ENCODE results near the gene HNRNPA3.
A peak's percentile ranks its signal among the peaks of the same experiment; 100 is the strongest.

Gene HNRNPA3

DNA sequence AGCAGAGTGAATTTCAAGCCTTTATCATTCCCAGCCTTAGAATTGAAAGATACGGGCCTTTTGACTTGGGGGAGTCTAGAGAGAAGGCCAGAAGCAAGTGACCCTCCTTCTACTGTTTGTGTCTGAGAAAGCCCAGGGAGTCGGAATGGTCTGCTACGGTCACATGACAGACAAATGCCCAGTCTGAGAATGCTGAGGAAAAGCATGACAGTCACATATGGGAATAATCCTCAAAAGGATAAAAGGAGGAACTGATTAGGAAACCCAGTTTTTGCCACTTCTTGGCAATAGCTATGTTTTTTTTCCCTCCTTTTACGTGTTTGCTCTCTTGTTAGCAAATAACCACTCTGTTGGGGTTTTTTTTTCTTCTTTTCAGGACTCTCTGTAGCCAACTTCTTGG lies 38.1 kb upstream of the HNRNPA3 start:
- H4K91ac ChIP-seq (ENCODE audit: low read depth, low read length): no peak overlapping the region
- no CpG with 5 or more reads among the region's 4 CpGs for WGBS (ENCODE audit: extremely low coverage, insufficient coverage, insufficient read length)

GRCh38 chr2:177175917-177176668 lies 36.5 kb upstream of the HNRNPA3 start:
- Histone ChIP-seq H3K4me1 (ENCODE audit: control insufficient read depth in 1 of 2, insufficient read depth in 2 of 2, low read length in 2 of 2) (peaks cover 16 to 17% of the 10 kb centered on the region in 2 experiments), H2AK5ac (ENCODE audit: low read length) (peak overlapping the region; percentile 77), H3K23ac (ENCODE audit: low read length) (no peak overlapping the region), H2BK12ac (ENCODE audit: low read length) (peak overlapping the region; percentile 67), H2AFZ (ENCODE audit: insufficient read depth, low read length, poor library complexity) (no peak overlapping the region), H4K91ac (ENCODE audit: low read depth, low read length) (peak overlapping the region; percentile 50), H2BK120ac (ENCODE audit: insufficient read depth, low read length, poor library complexity) (peak overlapping the region; percentile 68), H2BK5ac (ENCODE audit: low read depth, low read length, poor library complexity) (peak overlapping the region; percentile 43), H3K36me3 (ENCODE audit: control insufficient read depth in 1 of 2, insufficient read depth in 2 of 2, low read length in 2 of 2) (no peaks in the 10 kb centered on the region), H3K9me3 (ENCODE audit: insufficient read depth, low read depth, low read length) (no peaks in the 10 kb centered on the region), H3K4ac (ENCODE audit: low read depth, low read length) (no peak overlapping the region), H3K4me2 (ENCODE audit: low read length) (no peak overlapping the region), H3K79me2 (ENCODE audit: control insufficient read depth, insufficient read depth, low read length, poor library complexity) (no peaks in the 10 kb centered on the region), H3K79me1 (ENCODE audit: low read length) (peaks cover 13% of the 10 kb centered on the region), H4K12ac (ENCODE audit: low read depth, low read length) (no peak overlapping the region), H3K9ac (ENCODE audit: low read length) (no peak overlapping the region), H4K8ac (ENCODE audit: low read depth, low read length) (peak overlapping the region; percentile 44), H3K18ac (ENCODE audit: low read length) (no peak overlapping the region), H3K4me3 (ENCODE audit: low read depth, low read length) (no peak overlapping the region), H3K14ac (ENCODE audit: low read length) (peak overlapping the region; percentile 31), H3K27ac (ENCODE audit: low read depth, low read length) (peak overlapping the region; percentile 41), H3K27me3 (ENCODE audit: insufficient read depth, low read length) (no peaks in the 10 kb centered on the region)
- DNase-seq: peak in 1 of 2 donors; percentile 38
- no CpG with 5 or more reads among the region's 7 CpGs for WGBS (ENCODE audit: extremely low coverage, insufficient coverage, insufficient read length)

More for the DNA sequence above, 38.1 kb upstream of the HNRNPA3 start:
- H2BK12ac ChIP-seq (ENCODE audit: low read length): peak overlapping the region; percentile 15
- H2BK5ac ChIP-seq (ENCODE audit: low read depth, low read length, poor library complexity): no peak overlapping the region
- no peak overlapping the region for H3K23ac ChIP-seq (ENCODE audit: low read length)
- no peak overlapping the region for H3K4ac ChIP-seq (ENCODE audit: low read depth, low read length)
- peaks cover 2% of the 10 kb centered on the region for H3K79me2 ChIP-seq (ENCODE audit: control insufficient read depth, insufficient read depth, low read length, poor library complexity)
- no peak overlapping the region for H2AFZ ChIP-seq (ENCODE audit: insufficient read depth, low read length, poor library complexity)
- no peak overlapping the region for H4K12ac ChIP-seq (ENCODE audit: low read depth, low read length)
- H3K27ac ChIP-seq (ENCODE audit: low read depth, low read length): no peak overlapping the region
- peak overlapping the region; percentile 52 for H2BK120ac ChIP-seq (ENCODE audit: insufficient read depth, low read length, poor library complexity)
- no peak overlapping the region for H3K14ac ChIP-seq (ENCODE audit: low read length)
- no peak overlapping the region for H3K9ac ChIP-seq (ENCODE audit: low read length)
- H2AK5ac ChIP-seq (ENCODE audit: low read length): no peak overlapping the region
- no peaks in the 10 kb centered on the region for H3K36me3 ChIP-seq (ENCODE audit: control insufficient read depth in 1 of 2, insufficient read depth in 2 of 2, low read length in 2 of 2)
- peaks cover 28% of the 10 kb centered on the region for H3K79me1 ChIP-seq (ENCODE audit: low read length)
- no peak overlapping the region for H3K18ac ChIP-seq (ENCODE audit: low read length)
- H4K8ac ChIP-seq (ENCODE audit: low read depth, low read length): peak overlapping the region; percentile 9
- H3K4me2 ChIP-seq (ENCODE audit: low read length): no peak overlapping the region
- no peaks in the 10 kb centered on the region for H3K27me3 ChIP-seq (ENCODE audit: insufficient read depth, low read length)
- peak in 1 of 2 donors; percentile 13 for DNase-seq
- H3K9me3 ChIP-seq (ENCODE audit: insufficient read depth, low read depth, low read length): no peaks in the 10 kb centered on the region
- H3K4me3 ChIP-seq (ENCODE audit: low read depth, low read length): no peak overlapping the region
- peaks cover 25 to 30% of the 10 kb centered on the region in 2 experiments for H3K4me1 ChIP-seq (ENCODE audit: control insufficient read depth in 1 of 2, insufficient read depth in 2 of 2, low read length in 2 of 2)

DNA sequence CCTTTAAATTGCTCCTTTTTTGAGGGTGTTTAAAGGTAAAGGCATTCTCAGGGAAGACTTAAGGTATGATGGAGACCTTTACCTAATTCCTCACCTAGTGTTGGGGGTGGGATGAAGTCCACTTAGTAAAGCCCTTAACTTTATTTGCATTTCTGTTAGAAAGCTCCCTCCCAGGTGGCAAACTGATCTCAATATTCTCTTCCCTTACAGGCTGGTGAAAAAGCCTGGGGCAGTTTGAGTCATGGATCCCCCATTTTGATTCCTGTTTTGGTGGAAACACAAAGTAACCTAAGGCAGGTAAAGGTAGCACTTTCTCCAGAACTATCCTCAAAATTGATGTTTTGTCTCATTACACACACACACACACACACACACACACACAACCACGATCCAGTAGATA lies 33.8 kb upstream of the HNRNPA3 start:
- no peak overlapping the region for H4K12ac ChIP-seq (ENCODE audit: low read depth, low read length)
- H2AK5ac ChIP-seq (ENCODE audit: low read length): no peak overlapping the region
- no peak overlapping the region for H4K8ac ChIP-seq (ENCODE audit: low read depth, low read length)
- no peak overlapping the region for H2BK120ac ChIP-seq (ENCODE audit: insufficient read depth, low read length, poor library complexity)
- H3K79me2 ChIP-seq (ENCODE audit: control insufficient read depth, insufficient read depth, low read length, poor library complexity): no peaks in the 10 kb centered on the region
- no peak overlapping the region for H2BK5ac ChIP-seq (ENCODE audit: low read depth, low read length, poor library complexity)
- no peak for DNase-seq
- no peak overlapping the region for H3K4ac ChIP-seq (ENCODE audit: low read depth, low read length)
- H3K9ac ChIP-seq (ENCODE audit: low read length): no peak overlapping the region
- H4K91ac ChIP-seq (ENCODE audit: low read depth, low read length): no peak overlapping the region
- H3K9me3 ChIP-seq (ENCODE audit: insufficient read depth, low read depth, low read length): no peaks in the 10 kb centered on the region
- no peak overlapping the region for H3K4me3 ChIP-seq (ENCODE audit: low read depth, low read length)
- no peak overlapping the region for H3K4me2 ChIP-seq (ENCODE audit: low read length)
- H3K18ac ChIP-seq (ENCODE audit: low read length): no peak overlapping the region
- no peak overlapping the region for H3K27ac ChIP-seq (ENCODE audit: low read depth, low read length)
- peaks cover 6% of the 10 kb centered on the region for H3K79me1 ChIP-seq (ENCODE audit: low read length)
- H3K36me3 ChIP-seq (ENCODE audit: control insufficient read depth in 1 of 2, insufficient read depth in 2 of 2, low read length in 2 of 2): no peaks in the 10 kb centered on the region
- H2BK12ac ChIP-seq (ENCODE audit: low read length): no peak overlapping the region
- H3K4me1 ChIP-seq (ENCODE audit: control insufficient read depth in 1 of 2, insufficient read depth in 2 of 2, low read length in 2 of 2): peaks cover 11 to 12% of the 10 kb centered on the region in 2 experiments
- no peak overlapping the region for H2AFZ ChIP-seq (ENCODE audit: insufficient read depth, low read length, poor library complexity)
- H3K27me3 ChIP-seq (ENCODE audit: insufficient read depth, low read length): no peaks in the 10 kb centered on the region
- no peak overlapping the region for H3K14ac ChIP-seq (ENCODE audit: low read length)
- no CpG with 5 or more reads among the region's 1 CpG for WGBS (ENCODE audit: extremely low coverage, insufficient coverage, insufficient read length)
- H3K23ac ChIP-seq (ENCODE audit: low read length): no peak overlapping the region

DNA sequence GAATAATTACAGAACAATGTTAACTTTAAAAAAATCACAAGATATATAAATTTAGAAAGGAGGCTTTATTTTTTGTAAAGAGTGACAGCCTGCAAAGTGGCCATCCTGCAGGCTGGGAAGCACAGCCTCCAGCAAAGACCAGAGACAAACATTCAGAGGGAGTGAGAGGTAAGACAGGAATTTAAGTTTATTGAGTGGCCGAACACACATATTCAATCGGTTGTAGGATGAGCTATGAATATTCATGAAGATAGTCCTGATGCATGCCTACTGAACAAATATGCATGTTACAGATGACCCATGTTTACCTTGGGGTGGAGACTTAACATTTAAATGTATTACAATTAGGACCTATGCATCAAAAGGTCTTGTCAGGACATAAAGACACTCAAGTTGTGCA lies 33.4 kb upstream of the HNRNPA3 start:
- Histone ChIP-seq H3K18ac (ENCODE audit: low read length) (no peak overlapping the region), H3K14ac (ENCODE audit: low read length) (no peak overlapping the region), H4K8ac (ENCODE audit: low read depth, low read length) (no peak overlapping the region), H3K23ac (ENCODE audit: low read length) (no peak overlapping the region), H3K9me3 (ENCODE audit: insufficient read depth, low read depth, low read length) (no peaks in the 10 kb centered on the region), H3K27ac (ENCODE audit: low read depth, low read length) (no peak overlapping the region), H4K12ac (ENCODE audit: low read depth, low read length) (no peak overlapping the region), H3K4me3 (ENCODE audit: low read depth, low read length) (no peak overlapping the region), H4K91ac (ENCODE audit: low read depth, low read length) (no peak overlapping the region), H3K36me3 (ENCODE audit: control insufficient read depth in 1 of 2, insufficient read depth in 2 of 2, low read length in 2 of 2) (no peaks in the 10 kb centered on the region), H2BK120ac (ENCODE audit: insufficient read depth, low read length, poor library complexity) (no peak overlapping the region), H2BK5ac (ENCODE audit: low read depth, low read length, poor library complexity) (no peak overlapping the region), H3K79me2 (ENCODE audit: control insufficient read depth, insufficient read depth, low read length, poor library complexity) (no peaks in the 10 kb centered on the region), H3K79me1 (ENCODE audit: low read length) (peaks cover 6% of the 10 kb centered on the region), H2AFZ (ENCODE audit: insufficient read depth, low read length, poor library complexity) (no peak overlapping the region), H3K4me2 (ENCODE audit: low read length) (no peak overlapping the region), H2BK12ac (ENCODE audit: low read length) (no peak overlapping the region), H3K9ac (ENCODE audit: low read length) (no peak overlapping the region), H2AK5ac (ENCODE audit: low read length) (no peak overlapping the region), H3K4me1 (ENCODE audit: control insufficient read depth in 1 of 2, insufficient read depth in 2 of 2, low read length in 2 of 2) (peaks cover 11 to 12% of the 10 kb centered on the region in 2 experiments), H3K4ac (ENCODE audit: low read depth, low read length) (no peak overlapping the region), H3K27me3 (ENCODE audit: insufficient read depth, low read length) (no peaks in the 10 kb centered on the region)
- WGBS (ENCODE audit: extremely low coverage, insufficient coverage, insufficient read length): no CpG with 5 or more reads among the region's 2 CpGs
- no peak for DNase-seq

Data from trophoblast cell (in vitro differentiated cells and primary cell).